ENCODE results near the gene PTN.

DNA sequence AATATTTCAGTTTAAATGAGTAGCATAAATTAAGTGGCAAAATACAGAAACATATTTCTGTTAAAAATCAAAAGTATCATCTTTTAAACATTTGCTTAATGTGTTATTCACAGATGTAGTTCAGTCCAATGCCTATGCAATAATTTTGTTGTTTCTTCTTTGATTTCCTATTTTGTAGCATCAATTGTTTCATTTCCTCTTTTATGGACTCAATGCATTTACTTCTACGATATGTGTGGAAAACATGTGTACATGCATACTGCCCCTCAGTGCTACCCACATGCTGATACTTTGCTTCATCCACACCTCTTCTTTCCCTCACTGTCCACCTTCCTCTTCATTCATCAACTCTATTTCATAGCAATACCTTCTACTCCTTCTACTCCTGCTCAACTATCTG is 108.1 kb downstream of the PTN start:
- TF ChIP-seq CTCF (conservative IDR thresholded peaks at IDR 0.05 in 1 of 2, IDR thresholded peaks at IDR 0.05 in 1 of 2; ENCODE audit: low read depth in 1 of 2, low read length in 2 of 2) (no peak), EZH2 (IDR thresholded peaks at IDR 0.05; ENCODE audit: low read length, missing control alignments) (no peak)
